Stimulated activated CD4-positive, alpha-beta T cell treated with anti-CD3 and anti-CD28 coated beads, Interleukin-2, amount 100 ng/mL, for 48 hours (primary cell): ENCODE results near the gene ADAM23.

Experiments used
- DNase-seq, 2 donors: peaks; one replicate each; pipeline ENCODE4 v3.0.0-alpha.2; 2020

The ADAM23 gene

GRCh38 chr2:206443735-206444527, 599 bp downstream of the ADAM23 start:
- DNase-seq, result no peak

GRCh38 chr2:206445948-206446347, 2.6 kb downstream of the ADAM23 start:
- no peak for DNase-seq

- DNase-seq, result no peak
Measured at GRCh38 chr2:206452242-206452641, 8.9 kb downstream of the ADAM23 start.

GRCh38 chr2:206452750-206453149, 9.4 kb downstream of the ADAM23 start:
- DNase-seq, result no peak

- DNase-seq, result no peak
Measured at GRCh38 chr2:206456078-206456754, 12.9 kb downstream of the ADAM23 start.

- DNase-seq, result no peak
Measured at GRCh38 chr2:206457188-206457634, 13.9 kb downstream of the ADAM23 start.

GRCh38 chr2:206462240-206462854, 19.0 kb downstream of the ADAM23 start:
- DNase-seq, result no peak

GRCh38 chr2:206463685-206464084, 20.4 kb downstream of the ADAM23 start:
- no peak for DNase-seq

- DNase-seq, result no peak
Measured at GRCh38 chr2:206464597-206464996, 21.3 kb downstream of the ADAM23 start.

GRCh38 chr2:206471524-206472062, 28.3 kb downstream of the ADAM23 start:
- no peak for DNase-seq

GRCh38 chr2:206472094-206472493, 28.8 kb downstream of the ADAM23 start:
- DNase-seq, result no peak

- DNase-seq, result no peak
Measured at GRCh38 chr2:206474099-206474498, 30.8 kb downstream of the ADAM23 start.

GRCh38 chr2:206477296-206477695, 34.0 kb downstream of the ADAM23 start:
- DNase-seq, result no peak

GRCh38 chr2:206478340-206478739, 35.0 kb downstream of the ADAM23 start:
- DNase-seq, result no peak

GRCh38 chr2:206480161-206480560, 36.8 kb downstream of the ADAM23 start:
- DNase-seq, result no peak

GRCh38 chr2:206480620-206481019, 37.3 kb downstream of the ADAM23 start:
- no peak for DNase-seq

- no peak for DNase-seq
Measured at GRCh38 chr2:206481056-206481455, 37.7 kb downstream of the ADAM23 start.

- DNase-seq, result no peak
Measured at GRCh38 chr2:206482123-206482522, 38.8 kb downstream of the ADAM23 start.

GRCh38 chr2:206482633-206483032, 39.3 kb downstream of the ADAM23 start:
- DNase-seq, result no peak

- DNase-seq, result no peak
Measured at GRCh38 chr2:206488053-206488452, 44.7 kb downstream of the ADAM23 start.

GRCh38 chr2:206488623-206489022, 45.3 kb downstream of the ADAM23 start:
- no peak for DNase-seq

- no peak for DNase-seq
Measured at GRCh38 chr2:206494061-206494460, 50.7 kb downstream of the ADAM23 start.

- no peak for DNase-seq
Measured at GRCh38 chr2:206502729-206503128, 59.4 kb downstream of the ADAM23 start.

GRCh38 chr2:206511283-206511682, 68.0 kb downstream of the ADAM23 start:
- DNase-seq, result no peak
